Fibroblast of lung (primary cell): ENCODE data around the gene DPM3. TPM values are rescaled to one million over a fixed set of nuclear protein-coding genes. Genes with fewer than 3 reads are reported as not detected.
A peak's percentile ranks its signal among the peaks of the same experiment; 100 is the strongest.

Experiments used
- DNase-seq, 2 donors: peaks; one replicate each; pipeline versions ENCODE4 v3.0.0 to v3.0.0-alpha.2; 2010; ENCODE audit warnings: low read depth in 2 of 2
- H2AFZ ChIP-seq: 2 replicates; pipeline ENCODE4 v1.5.1; 2012; ENCODE audit warnings: low read length, control low read depth, inconsistent platforms
- H3K27ac ChIP-seq: 2 replicates; pipeline ENCODE4 v1.5.1; 2011; ENCODE audit warnings: low read length, control low read depth; ENCODE audit not compliant: insufficient read depth
- H3K27me3 ChIP-seq: 2 replicates; pipeline ENCODE4 v1.5.1; 2011; ENCODE audit warnings: mild to moderate bottlenecking, low read length; ENCODE audit not compliant: control insufficient read depth, insufficient read depth
- H3K36me3 ChIP-seq: 2 replicates; pipeline ENCODE4 v1.5.1; 2011; ENCODE audit warnings: low read length; ENCODE audit not compliant: control insufficient read depth, insufficient read depth
- H3K4me1 ChIP-seq: 2 replicates; pipeline ENCODE4 v1.5.1; 2011; ENCODE audit warnings: low read length; ENCODE audit not compliant: control insufficient read depth, insufficient read depth; ENCODE audit errors: extremely low read depth
- H3K4me2 ChIP-seq: 2 replicates; pipeline ENCODE4 v1.5.1; 2011; ENCODE audit warnings: low read length, control low read depth; ENCODE audit not compliant: insufficient read depth; ENCODE audit errors: extremely low read depth
- H3K4me3 ChIP-seq, 4 experiments: fragments of 200-600 bp in 1 of 4; sonication (generic) in 1 of 4; replicated peaks in 1 of 4; 2 replicates each; pipeline ENCODE4 v1.5.1; 2011 to 2016; ENCODE audit warnings: low read length in 4 of 4, low read depth in 3 of 4, mild to moderate bottlenecking in 3 of 4, control low read depth in 2 of 4, inconsistent platforms in 1 of 4, mixed read lengths in 1 of 4; ENCODE audit not compliant: insufficient read depth in 1 of 4; ENCODE audit errors: control extremely low read depth in 1 of 4
- H3K79me2 ChIP-seq: 2 replicates; pipeline ENCODE4 v1.5.1; 2012; ENCODE audit warnings: mild to moderate bottlenecking, low read length, inconsistent platforms; ENCODE audit not compliant: control insufficient read depth, insufficient read depth
- H3K9ac ChIP-seq: 2 replicates; pipeline ENCODE4 v1.5.1; 2011; ENCODE audit warnings: mild to moderate bottlenecking, low read length, control low read depth; ENCODE audit not compliant: insufficient read depth
- H3K9me3 ChIP-seq: 2 replicates; pipeline ENCODE4 v1.5.1; 2012; ENCODE audit warnings: low read depth, low read length; ENCODE audit not compliant: control insufficient read depth, insufficient read depth
- H4K20me1 ChIP-seq: 2 replicates; pipeline ENCODE4 v1.5.1; 2011; ENCODE audit warnings: low read length; ENCODE audit not compliant: control insufficient read depth, insufficient read depth; ENCODE audit errors: extremely low read depth
- CTCF ChIP-seq, 2 donors: IDR thresholded peaks in 1 of 2; conservative IDR thresholded peaks in 1 of 2; 1 replicate in 1 of 2; 2 replicates in 1 of 2; pipeline ENCODE4 v1.5.1; 2011 to 2012; ENCODE audit warnings: low read length in 2 of 2, control low read depth in 1 of 2, inconsistent platforms in 1 of 2, low read depth in 1 of 2, mild to moderate bottlenecking in 1 of 2
- EZH2 ChIP-seq: IDR thresholded peaks from 2 replicates; pipeline ENCODE4 v1.5.1; 2012; ENCODE audit warnings: low read length, control low read depth, mild to moderate bottlenecking; ENCODE audit errors: missing control alignments
- polyA plus RNA-seq, 2 donors: library from polyadenylated mRNA; depleted of rRNA in 1 of 2; stranded (reverse) in 1 of 2; unstranded in 1 of 2; fragments of >200 nt; gene quantifications; 2 replicates each; pipeline ENCODE4 v1.2.1, GENCODE V29; 2011 to 2012; ENCODE audit warnings: missing spikeins in 1 of 2
- total RNA-seq: library from RNA; depleted of rRNA; stranded (reverse); fragments of >200 nt; gene quantifications from 2 replicates; pipeline ENCODE4 v1.2.1, GENCODE V29; 2014

Gene DPM3
- total and polyA plus RNA-seq, 2 donors (not counting 1 experiment from before 2014, with no cell fraction given): 31.9 to 40.5 TPM

GRCh38 chr1:155107309-155108264, 32.7 kb downstream of the DPM3 start:
- no peak for DNase-seq
- H3K79me2 ChIP-seq: no peaks in the 10 kb centered on the region
- peaks cover 12% of the 10 kb centered on the region for H3K27me3 ChIP-seq
- no peak overlapping the region for H2AFZ ChIP-seq
- no peak overlapping the region for H3K27ac ChIP-seq
- TF ChIP-seq EZH2 (peak; percentile 15), CTCF (conservative IDR thresholded peaks at IDR 0.05 in 1 of 2, IDR thresholded peaks at IDR 0.05 in 1 of 2; ENCODE audit: low read depth in 1 of 2, low read length in 2 of 2) (no peak)
- no peak overlapping the region for H3K9ac ChIP-seq
- no peak overlapping the region for H3K4me3 ChIP-seq
- no peaks in the 10 kb centered on the region for H4K20me1 ChIP-seq
- H3K36me3 ChIP-seq: no peaks in the 10 kb centered on the region
- H3K9me3 ChIP-seq: no peaks in the 10 kb centered on the region
- H3K4me2 ChIP-seq: no peak overlapping the region
- H3K4me1 ChIP-seq: no peaks in the 10 kb centered on the region

GRCh38 chr1:155106862-155107261, 33.5 kb downstream of the DPM3 start:
- no peaks in the 10 kb centered on the region for H3K4me1 ChIP-seq
- TF ChIP-seq CTCF (conservative IDR thresholded peaks at IDR 0.05 in 1 of 2, IDR thresholded peaks at IDR 0.05 in 1 of 2; ENCODE audit: low read depth in 1 of 2, low read length in 2 of 2) (no peak), EZH2 (no peak)
- no peak overlapping the region for H3K27ac ChIP-seq
- H3K9ac ChIP-seq: no peak overlapping the region
- no peak overlapping the region for H3K4me2 ChIP-seq
- H3K27me3 ChIP-seq: peaks cover 12% of the 10 kb centered on the region
- no peaks in the 10 kb centered on the region for H3K36me3 ChIP-seq
- H2AFZ ChIP-seq: no peak overlapping the region
- H3K79me2 ChIP-seq: no peaks in the 10 kb centered on the region
- no peak overlapping the region for H3K4me3 ChIP-seq
- no peak for DNase-seq
- no peaks in the 10 kb centered on the region for H3K9me3 ChIP-seq
- H4K20me1 ChIP-seq: no peaks in the 10 kb centered on the region

GRCh38 chr1:155105604-155106011, 34.7 kb downstream of the DPM3 start:
- no peaks in the 10 kb centered on the region for H3K4me1 ChIP-seq
- no peaks in the 10 kb centered on the region for H3K36me3 ChIP-seq
- no peak overlapping the region for H2AFZ ChIP-seq
- no peak overlapping the region for H3K9ac ChIP-seq
- H3K4me2 ChIP-seq: no peak overlapping the region
- H3K4me3 ChIP-seq: no peak overlapping the region
- peaks cover 12% of the 10 kb centered on the region for H3K27me3 ChIP-seq
- no peak overlapping the region for H3K27ac ChIP-seq
- TF ChIP-seq CTCF (conservative IDR thresholded peaks at IDR 0.05 in 1 of 2, IDR thresholded peaks at IDR 0.05 in 1 of 2; ENCODE audit: low read depth in 1 of 2, low read length in 2 of 2) (no peak), EZH2 (no peak)
- H3K79me2 ChIP-seq: no peaks in the 10 kb centered on the region
- H3K9me3 ChIP-seq: no peaks in the 10 kb centered on the region
- H4K20me1 ChIP-seq: no peaks in the 10 kb centered on the region
- no peak for DNase-seq
